GM21367 (cell line): ENCODE measurements around the gene ADAM11.

Experiments used
- ATAC-seq: cut with Tn5 transposase; IDR thresholded peaks from one replicate; pipeline ENCODE4 v1.9.1; 2021; ENCODE audit not compliant: unreplicated experiment

Gene ADAM11

GRCh38 chr17:44829523-44830358 lies 71.0 kb downstream of the ADAM11 start, which contains the start of gene GJC1:
TSS of gene GJC1 (minus strand) at chr17:44830287. CDS start at chr17:44805817, 24,470 bp downstream.
- no peak for ATAC-seq

GRCh38 chr17:44830359-44831288 lies 71.8 kb downstream of the ADAM11 start:
- ATAC-seq, result no peak

GRCh38 chr17:44831371-44831770 lies 72.6 kb downstream of the ADAM11 start:
- ATAC-seq, result no peak
